GM18868 (cell line): ENCODE data around the gene SKIC2.

Experiments
- ATAC-seq: cut with Tn5 transposase; IDR thresholded peaks from one replicate; pipeline ENCODE4 v1.9.1; 2021; ENCODE audit warnings: mild to moderate bottlenecking, moderate library complexity; ENCODE audit not compliant: unreplicated experiment

Gene SKIC2

DNA sequence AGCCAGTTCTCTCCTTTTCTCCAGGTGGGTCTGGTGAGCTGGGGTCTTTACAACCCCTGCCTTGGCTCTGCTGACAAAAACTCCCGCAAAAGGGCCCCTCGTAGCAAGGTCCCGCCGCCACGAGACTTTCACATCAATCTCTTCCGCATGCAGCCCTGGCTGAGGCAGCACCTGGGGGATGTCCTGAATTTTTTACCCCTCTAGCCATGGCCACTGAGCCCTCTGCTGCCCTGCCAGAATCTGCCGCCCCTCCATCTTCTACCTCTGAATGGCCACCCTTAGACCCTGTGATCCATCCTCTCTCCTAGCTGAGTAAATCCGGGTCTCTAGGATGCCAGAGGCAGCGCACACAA is 13.8 kb upstream of the SKIC2 start:
- no peak for ATAC-seq

DNA sequence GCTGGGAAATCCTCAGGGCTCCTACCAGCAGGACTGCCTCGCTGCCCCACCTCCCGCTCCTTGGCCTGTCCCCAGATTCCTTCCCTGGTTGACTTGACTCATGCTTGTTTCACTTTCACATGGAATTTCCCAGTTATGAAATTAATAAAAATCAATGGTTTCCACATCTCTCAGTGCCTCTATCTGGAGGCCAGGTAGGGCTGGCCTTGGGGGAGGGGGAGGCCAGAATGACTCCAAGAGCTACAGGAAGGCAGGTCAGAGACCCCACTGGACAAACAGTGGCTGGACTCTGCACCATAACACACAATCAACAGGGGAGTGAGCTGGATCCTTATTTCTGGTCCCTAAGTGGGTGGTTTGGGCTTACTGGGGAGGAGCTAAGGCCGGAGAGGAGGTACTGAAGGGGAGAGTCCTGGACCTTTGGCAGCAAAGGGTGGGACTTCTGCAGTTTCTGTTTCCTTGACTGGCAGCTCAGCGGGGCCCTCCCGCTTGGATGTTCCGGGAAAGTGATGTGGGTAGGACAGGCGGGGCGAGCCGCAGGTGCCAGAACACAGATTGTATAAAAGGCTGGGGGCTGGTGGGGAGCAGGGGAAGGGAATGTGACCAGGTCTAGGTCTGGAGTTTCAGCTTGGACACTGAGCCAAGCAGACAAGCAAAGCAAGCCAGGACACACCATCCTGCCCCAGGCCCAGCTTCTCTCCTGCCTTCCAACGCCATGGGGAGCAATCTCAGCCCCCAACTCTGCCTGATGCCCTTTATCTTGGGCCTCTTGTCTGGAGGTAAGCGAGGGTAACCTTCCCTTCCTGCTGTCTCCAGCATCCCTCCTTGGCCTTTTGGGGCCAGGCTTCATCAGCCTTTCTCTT is 13.2 kb upstream of the SKIC2 start, which contains the start of gene CFB:
Gene CFB, plus strand, starts transcription at position 589 of the 863 bp plus-strand sequence. Its CDS starts 127 bp downstream, at position 716.
- ATAC-seq, result no peak

DNA sequence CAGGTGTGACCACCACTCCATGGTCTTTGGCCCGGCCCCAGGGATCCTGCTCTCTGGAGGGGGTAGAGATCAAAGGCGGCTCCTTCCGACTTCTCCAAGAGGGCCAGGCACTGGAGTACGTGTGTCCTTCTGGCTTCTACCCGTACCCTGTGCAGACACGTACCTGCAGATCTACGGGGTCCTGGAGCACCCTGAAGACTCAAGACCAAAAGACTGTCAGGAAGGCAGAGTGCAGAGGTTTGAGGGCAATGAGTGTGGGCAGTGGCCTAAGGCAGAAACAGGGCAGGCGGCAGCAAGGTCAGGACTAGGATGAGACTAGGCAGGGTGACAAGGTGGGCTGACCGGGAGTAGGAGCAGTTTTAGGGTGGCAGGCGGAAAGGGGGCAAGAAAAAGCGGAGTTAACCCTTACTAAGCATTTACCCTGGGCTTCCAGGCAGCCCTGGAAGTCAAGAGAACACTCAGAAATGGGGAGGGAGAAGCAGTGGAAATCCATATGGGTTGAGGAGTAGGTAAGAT is 12.5 kb upstream of the SKIC2 start:
- ATAC-seq, result no peak

DNA sequence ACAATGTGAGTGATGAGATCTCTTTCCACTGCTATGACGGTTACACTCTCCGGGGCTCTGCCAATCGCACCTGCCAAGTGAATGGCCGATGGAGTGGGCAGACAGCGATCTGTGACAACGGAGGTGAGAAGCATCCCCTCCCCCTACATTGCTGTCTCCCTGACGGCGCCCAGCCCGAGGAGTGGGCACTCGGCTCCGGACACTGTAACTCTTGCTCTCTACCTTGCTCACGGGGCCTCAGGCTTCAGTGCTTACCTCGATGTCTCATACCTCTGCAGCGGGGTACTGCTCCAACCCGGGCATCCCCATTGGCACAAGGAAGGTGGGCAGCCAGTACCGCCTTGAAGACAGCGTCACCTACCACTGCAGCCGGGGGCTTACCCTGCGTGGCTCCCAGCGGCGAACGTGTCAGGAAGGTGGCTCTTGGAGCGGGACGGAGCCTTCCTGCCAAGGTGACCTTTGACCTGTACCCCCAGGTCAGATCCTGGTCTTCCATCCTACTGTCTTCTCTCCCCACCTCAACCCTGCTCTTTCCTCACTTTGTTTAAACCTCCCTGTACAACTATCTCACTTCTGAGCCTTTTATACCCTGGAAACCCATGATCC is 11.8 kb upstream of the SKIC2 start:
- ATAC-seq, result no peak

DNA sequence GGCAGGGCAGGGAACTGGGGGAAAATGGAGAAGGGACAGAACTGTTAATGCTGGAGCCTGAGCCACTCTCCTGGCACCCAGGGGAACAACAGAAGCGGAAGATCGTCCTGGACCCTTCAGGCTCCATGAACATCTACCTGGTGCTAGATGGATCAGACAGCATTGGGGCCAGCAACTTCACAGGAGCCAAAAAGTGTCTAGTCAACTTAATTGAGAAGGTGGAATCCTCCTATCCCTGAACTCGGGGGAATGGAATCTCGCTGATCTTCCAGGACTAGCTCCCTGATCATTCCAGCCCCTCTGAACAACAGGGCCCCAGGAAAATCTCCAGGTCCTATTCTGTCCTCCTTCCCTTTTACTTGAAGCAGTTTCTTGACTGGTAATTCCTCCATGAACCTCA is 11.1 kb upstream of the SKIC2 start:
- ATAC-seq, result no peak

DNA sequence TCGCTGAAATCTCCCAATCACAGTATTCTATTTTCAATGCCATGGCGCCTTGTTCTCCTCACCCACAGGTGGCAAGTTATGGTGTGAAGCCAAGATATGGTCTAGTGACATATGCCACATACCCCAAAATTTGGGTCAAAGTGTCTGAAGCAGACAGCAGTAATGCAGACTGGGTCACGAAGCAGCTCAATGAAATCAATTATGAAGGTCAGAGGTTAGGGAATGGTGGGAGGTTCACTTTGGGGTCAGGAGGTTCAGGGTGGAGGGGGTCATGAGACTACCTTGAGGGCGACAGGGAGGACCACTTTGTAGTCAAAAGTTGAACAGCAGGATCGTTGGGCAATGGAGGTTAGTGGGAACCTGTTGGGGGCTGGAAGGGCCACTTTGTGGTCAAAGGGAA is 10.7 kb upstream of the SKIC2 start:
- no peak for ATAC-seq

DNA sequence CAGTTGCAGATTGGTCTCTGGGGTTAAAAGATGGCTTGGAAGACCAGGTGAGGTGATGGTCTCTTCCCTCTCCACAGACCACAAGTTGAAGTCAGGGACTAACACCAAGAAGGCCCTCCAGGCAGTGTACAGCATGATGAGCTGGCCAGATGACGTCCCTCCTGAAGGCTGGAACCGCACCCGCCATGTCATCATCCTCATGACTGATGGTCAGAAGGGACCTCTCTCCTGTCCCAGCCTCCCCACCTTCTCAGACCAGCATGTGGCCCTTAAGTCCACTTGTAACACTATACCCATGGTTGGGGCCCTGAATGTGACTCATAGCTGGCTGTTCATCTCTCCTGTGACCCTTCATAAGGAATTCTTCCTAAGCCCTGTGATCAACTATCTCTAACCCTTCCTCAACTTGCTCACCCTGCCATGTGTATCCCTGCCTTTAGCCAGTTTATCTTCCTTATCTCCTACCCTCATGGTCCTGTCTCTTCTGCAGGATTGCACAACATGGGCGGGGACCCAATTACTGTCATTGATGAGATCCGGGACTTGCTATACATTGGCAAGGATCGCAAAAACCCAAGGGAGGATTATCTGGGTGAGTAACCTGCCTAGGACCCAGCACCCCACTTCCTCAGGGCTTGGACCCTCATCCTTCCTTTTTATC is 10.1 kb upstream of the SKIC2 start:
- no peak for ATAC-seq

DNA sequence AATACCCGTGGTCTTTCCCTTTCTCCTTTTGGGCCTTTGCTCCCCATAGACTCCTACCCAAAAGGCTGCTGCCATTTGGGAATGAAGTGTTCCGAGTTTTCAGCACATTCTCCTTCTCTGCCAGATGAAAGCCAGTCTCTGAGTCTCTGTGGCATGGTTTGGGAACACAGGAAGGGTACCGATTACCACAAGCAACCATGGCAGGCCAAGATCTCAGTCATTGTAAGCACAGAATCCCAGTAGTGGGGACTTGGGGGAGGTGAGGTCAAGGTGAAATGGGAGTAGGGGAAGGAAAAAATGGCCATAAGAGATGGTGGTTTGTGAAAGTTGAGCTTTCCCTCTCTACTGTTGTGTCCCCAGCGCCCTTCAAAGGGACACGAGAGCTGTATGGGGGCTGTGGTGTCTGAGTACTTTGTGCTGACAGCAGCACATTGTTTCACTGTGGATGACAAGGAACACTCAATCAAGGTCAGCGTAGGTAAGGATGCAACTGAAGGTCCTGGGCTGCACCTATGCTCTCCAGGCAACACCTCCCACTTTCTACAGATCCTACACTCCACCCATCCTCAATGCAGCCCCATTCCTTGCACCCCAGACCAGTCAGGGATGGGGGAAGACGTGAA is 8.9 kb upstream of the SKIC2 start:
- no peak for ATAC-seq

DNA sequence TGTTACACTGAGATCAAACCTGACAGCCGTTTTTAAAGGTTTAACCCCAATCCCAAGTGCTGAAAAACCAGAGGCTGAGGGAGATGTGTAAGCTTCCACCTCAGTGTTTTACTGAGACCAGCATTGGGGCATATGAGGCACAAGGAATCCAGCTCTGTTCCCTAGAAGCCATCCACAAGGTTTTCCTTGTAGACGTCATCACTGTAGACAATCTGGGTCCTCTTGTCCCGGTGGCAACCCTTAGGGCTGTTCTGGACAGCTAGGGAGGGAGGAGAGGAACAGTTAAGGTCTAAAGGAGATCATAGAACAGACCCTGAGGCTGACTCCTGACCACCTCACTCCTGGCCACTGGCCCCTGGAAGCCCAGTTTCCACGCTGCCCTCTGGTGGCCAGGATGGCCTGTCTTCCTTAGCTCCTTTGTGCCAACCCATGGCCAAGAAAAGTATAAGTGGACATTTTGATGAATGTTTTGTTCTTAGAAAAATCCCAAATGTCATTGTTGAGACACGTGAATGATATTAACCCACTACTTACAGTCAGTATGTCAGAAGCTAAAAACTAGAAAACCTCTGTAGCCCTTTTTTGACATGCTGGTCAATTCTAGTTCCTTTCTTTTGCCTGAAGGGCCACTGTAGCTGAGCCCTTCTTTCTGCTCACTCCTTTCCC is 6.7 kb upstream of the SKIC2 start:
- ATAC-seq, result no peak

DNA sequence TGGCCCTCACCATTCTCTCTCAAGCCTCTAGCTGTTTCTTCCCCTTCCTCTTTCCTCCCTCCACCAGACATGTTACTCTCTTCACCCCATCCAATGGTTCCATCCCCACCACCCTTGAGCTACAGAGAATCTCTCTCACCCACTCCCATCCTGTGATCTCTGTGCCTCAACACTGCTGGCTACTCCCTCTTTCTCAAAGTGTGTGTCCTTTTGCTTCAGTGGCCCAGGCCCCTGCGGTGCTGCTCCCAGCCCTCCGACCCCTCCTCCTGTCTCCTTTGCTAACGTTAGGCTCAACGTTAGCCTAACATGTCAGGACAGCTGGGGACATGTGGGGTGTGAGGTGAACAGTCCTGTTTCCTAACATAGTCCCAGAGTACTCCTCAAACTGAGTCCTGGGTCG is 6.1 kb upstream of the SKIC2 start:
- ATAC-seq, result no peak

DNA sequence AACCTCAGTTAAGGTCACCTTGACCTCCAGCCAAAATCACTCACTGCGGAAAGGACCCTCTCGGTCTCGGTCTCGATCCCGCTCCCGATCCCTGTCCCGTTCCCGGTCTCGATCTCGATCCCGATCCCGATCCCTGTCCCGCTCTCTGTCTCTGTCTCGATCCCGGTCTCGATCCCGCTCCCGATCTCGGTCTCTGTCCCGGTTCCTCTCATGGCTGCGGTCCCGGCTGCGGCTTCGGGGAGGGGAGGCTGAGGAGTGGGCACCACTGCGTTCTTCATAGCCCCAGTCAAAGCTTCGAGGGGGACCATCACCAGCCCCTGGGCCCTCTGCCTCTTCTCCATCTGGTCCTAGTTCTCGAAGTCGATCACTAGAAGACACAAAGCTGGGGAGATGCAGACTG is 4.5 kb upstream of the SKIC2 start:
- no peak for ATAC-seq

DNA sequence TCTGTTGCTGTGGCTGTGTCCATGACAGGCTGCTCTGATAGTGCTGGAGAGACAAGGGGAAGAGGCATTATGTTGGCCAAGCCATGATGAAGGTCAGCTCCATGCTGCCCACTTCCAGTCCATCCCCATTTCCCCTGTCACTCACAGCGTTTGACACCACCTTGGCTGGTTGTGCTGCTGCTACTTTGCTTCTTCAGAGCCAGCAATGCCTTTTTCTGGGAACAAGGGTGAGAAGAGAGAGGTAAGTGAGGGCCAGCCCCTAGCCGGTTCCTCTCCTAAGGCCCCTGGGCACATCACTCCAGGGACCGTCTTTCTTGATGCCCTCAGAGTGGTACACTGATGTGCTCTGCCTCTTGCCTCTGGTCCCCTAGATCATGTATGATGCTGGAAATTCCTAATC is 2.2 kb upstream of the SKIC2 start:
- ATAC-seq, result no peak

DNA sequence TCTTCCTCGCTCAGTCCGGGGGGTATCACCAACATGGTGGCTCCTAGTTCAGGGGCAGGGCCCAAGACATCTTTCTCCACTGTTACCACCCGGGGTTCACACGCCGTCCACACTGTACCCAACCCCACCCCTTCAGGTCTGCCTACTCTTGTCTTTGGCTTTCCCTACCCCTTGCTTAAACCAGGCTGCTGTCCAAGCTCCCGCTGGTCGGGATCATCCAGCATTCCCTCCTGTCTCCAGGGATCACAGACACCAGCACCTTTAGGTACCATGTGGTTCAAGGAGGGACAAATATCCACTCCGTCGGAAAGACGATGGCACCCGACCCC is 599 bp upstream of the SKIC2 start:
- ATAC-seq, result no peak

DNA sequence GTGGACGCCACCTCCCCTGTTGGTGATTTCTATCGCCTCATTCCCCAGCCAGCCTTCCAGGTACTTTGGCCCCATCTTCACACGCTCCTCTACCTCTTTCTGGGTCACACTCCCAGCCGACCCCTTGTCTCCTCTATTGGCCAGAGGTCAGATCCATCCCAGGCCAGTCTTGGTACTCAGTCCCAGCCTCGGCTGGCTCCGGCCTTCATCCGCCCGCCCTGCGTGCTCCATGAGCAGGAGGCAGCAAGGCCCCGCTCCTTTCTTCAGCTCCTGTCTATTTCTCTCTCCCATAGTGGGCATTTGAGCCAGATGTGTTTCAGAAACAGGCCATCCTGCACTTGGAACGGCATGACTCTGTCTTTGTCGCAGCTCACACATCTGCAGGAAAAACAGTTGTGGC is 2.6 kb downstream of the SKIC2 start:
- ATAC-seq, result no peak

DNA sequence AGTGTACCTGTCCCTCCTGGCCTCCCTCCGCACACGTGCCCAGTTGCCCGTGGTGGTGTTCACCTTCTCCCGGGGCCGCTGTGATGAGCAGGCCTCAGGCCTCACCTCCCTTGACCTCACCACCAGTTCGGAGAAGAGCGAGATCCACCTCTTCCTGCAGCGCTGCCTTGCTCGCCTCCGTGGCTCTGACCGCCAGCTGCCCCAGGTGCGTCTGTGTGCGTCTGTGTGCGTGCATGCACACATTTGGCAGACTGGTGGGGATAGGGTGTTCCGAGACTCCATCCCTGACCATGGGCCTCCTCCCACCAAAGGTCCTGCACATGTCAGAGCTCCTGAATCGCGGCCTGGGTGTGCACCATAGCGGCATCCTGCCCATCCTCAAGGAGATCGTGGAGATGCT is 4.9 kb downstream of the SKIC2 start:
- ATAC-seq, result no peak

DNA sequence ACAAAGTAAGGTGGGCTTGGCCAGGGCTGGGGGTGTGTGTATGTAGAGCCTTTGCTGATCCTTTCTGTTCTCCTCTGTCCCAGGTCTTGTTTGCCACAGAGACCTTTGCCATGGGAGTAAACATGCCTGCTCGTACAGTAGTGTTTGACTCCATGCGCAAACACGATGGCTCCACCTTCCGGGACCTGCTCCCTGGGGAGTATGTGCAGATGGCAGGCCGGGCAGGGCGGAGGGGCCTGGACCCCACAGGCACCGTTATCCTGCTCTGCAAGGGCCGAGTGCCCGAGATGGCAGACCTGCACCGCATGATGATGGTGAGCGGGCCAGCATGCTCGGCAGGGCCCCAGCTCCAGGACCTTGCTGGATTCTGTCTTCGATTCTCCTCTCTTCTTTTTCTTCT is 6.7 kb downstream of the SKIC2 start:
- no peak for ATAC-seq

DNA sequence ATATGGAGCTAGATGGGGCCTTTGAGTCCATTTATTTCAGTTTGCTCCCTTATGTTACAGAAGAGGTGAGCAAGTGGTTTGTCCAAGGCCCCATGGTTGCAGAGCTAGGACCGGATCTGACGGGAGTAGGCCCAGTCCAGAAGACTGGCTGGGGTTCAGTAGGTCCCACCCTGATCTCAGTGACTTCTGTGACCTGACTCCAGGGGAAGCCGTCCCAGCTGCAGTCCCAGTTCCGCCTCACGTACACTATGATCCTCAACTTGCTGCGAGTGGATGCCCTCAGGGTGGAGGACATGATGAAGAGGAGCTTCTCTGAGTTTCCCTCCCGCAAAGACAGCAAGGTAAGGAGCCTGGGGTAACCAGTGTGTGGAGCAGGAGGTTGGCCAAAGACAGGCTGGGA is 7.5 kb downstream of the SKIC2 start:
- ATAC-seq, result no peak

DNA sequence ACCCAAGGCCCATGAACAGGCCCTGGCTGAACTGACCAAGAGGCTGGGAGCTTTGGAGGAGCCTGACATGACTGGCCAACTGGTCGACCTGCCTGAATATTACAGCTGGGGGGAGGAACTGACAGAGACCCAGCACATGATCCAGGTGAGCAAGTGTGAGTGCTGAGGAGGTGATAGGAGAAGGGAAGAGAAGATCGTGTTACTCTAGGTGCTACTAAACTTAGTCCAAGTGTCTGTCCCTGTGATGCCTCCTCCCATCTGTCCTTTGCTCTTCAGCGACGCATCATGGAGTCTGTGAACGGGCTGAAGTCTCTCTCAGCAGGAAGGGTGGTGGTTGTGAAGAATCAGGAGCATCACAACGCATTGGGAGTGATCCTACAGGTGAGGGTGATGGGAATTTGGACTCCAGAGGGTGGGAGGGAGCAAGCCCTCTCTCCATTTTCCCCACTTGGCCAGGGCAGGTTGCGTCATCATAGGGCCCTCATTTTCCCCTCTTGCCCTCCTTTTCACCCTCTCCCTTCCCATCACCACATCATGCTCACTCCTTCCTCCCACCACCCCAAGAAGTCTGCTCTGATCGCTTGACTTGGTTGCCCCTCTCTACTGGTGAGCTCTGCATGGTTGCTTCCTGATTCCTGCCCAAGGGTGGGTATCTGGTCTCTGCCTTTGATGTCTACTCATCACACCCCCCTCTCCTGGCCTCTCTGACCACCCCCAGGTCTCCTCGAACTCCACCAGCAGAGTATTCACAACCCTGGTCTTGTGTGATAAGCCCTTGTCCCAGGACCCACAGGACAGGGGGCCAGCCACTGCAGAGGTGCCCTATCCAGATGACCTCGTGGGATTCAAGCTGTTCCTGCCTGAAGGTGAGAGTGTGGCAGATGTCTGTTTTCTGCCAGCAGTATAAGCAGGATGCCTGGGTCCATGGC is 8.3 kb downstream of the SKIC2 start:
- ATAC-seq, result no peak

DNA sequence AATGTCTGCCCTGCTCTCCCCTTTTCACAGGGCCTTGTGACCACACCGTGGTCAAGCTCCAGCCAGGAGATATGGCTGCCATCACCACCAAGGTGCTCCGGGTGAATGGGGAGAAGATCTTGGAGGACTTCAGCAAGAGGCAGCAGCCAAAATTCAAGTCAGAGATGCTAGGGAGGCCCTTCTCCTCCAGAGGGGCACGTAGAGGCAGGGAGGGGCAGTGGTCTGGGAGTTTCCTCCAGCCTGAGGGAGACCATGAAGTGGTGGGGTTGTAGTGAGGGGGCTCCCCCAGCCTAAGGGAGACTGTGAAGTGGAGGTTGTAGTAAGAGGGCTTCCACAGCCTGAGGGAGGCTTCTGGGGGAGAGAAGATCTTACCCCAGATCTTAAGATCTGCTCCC is 8.9 kb downstream of the SKIC2 start:
- no peak for ATAC-seq

DNA sequence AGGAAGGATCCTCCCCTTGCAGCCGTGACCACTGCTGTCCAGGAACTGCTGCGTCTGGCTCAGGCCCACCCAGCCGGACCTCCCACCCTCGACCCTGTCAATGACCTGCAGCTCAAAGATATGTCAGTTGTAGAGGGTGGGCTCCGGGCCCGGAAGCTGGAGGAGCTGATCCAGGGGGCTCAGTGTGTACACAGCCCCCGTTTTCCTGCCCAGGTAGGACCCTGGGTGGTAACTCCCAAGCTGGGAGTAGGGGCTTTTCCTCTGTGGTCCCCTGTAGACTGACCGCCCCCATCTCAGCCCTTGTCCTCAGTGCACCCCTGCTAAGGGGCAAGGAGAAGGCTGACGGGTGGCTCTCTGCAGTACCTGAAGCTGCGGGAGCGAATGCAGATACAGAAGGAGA is 9.4 kb downstream of the SKIC2 start:
- no peak for ATAC-seq
